Measurements from ENCODE around the gene RPF1. TPM values are rescaled to one million over a fixed set of nuclear protein-coding genes. Genes with fewer than 3 reads are reported as not detected.

Gene RPF1, protein sequence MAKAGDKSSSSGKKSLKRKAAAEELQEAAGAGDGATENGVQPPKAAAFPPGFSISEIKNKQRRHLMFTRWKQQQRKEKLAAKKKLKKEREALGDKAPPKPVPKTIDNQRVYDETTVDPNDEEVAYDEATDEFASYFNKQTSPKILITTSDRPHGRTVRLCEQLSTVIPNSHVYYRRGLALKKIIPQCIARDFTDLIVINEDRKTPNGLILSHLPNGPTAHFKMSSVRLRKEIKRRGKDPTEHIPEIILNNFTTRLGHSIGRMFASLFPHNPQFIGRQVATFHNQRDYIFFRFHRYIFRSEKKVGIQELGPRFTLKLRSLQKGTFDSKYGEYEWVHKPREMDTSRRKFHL
- total RNA-seq (10 to 100 TPM; 23.4 to 48.0 (median 27.3) TPM), polyA plus RNA-seq (10 to 100 TPM; 12.4 to 66.9 (median 21.5) TPM)
- long read RNA-seq, donor 1, transcript RPF1-201 (9 exons, 1,385 nt) = major isoform, 13 of 22 reads
- long read RNA-seq, donor 1, partial matches to known transcripts = 7 of 22 reads
- long read RNA-seq, donor 1, other reads (novel, unspliced or antisense) = 0 of 22 reads
- long read RNA-seq, donor 2, transcript RPF1-201 (9 exons, 1,385 nt) = major isoform, 13 of 24 reads
- long read RNA-seq, donor 2, partial matches to known transcripts = 11 of 24 reads
- long read RNA-seq, donor 2, other reads (novel, unspliced or antisense) = 0 of 24 reads
- long read RNA-seq, donor 3, transcript RPF1-201 (9 exons, 1,385 nt) = major isoform, 17 of 17 reads
- long read RNA-seq, donor 3, partial matches to known transcripts = 0 of 17 reads
- long read RNA-seq, donor 3, other reads (novel, unspliced or antisense) = 0 of 17 reads
- long read RNA-seq, donor 4, transcript RPF1-201 (9 exons, 1,385 nt) = major isoform, 6 of 9 reads
- long read RNA-seq, donor 4, partial matches to known transcripts = 1 of 9 reads
- long read RNA-seq, donor 4, other reads (novel, unspliced or antisense) = 2 of 9 reads
- long read RNA-seq, donor 5, transcript RPF1-201 (9 exons, 1,385 nt) = major isoform, 18 of 21 reads
- long read RNA-seq, donor 5, partial matches to known transcripts = 1 of 21 reads
- long read RNA-seq, donor 5, other reads (novel, unspliced or antisense) = 2 of 21 reads
- long read RNA-seq, donor 6, transcript RPF1-201 (9 exons, 1,385 nt) = major isoform, 8 of 8 reads
- long read RNA-seq, donor 6, partial matches to known transcripts = 0 of 8 reads
- long read RNA-seq, donor 6, other reads (novel, unspliced or antisense) = 0 of 8 reads
- long read RNA-seq, donor 7, transcript RPF1-201 (9 exons, 1,385 nt) = major isoform, 8 of 8 reads
- long read RNA-seq, donor 7, partial matches to known transcripts = 0 of 8 reads
- long read RNA-seq, donor 7, other reads (novel, unspliced or antisense) = 0 of 8 reads
- long read RNA-seq, donor 8, transcript RPF1-201 (9 exons, 1,385 nt) = major isoform, 17 of 18 reads
- long read RNA-seq, donor 8, partial matches to known transcripts = 0 of 18 reads
- long read RNA-seq, donor 8, other reads (novel, unspliced or antisense) = 0 of 18 reads
- long read RNA-seq, donor 9, partial matches to known transcripts = 5 of 6 reads
- long read RNA-seq, donor 9, other reads (novel, unspliced or antisense) = 0 of 6 reads
- long read RNA-seq, donor 10, transcript RPF1-201 (9 exons, 1,385 nt) = major isoform, 6 of 6 reads
- long read RNA-seq, donor 10, partial matches to known transcripts = 0 of 6 reads
- long read RNA-seq, donor 10, other reads (novel, unspliced or antisense) = 0 of 6 reads

GRCh38 chr1:84478876-84479868 lies at the start of gene RPF1:
Gene RPF1 (plus strand): TSS chr1:84479266. CDS start chr1:84479282, 16 bp downstream.
- intact Hi-C loops (cut with DNase I) = no loop called here
- peaks cover 18% of the 10 kb centered on the region for H3K27me3 ChIP-seq
- H3K27ac ChIP-seq = peak within 1 kb of the TSS in 4 of 5 donors; percentile 72 to 86 (median 77)
- DNase-seq = peak; percentile 66 to 84 (median 76)
- peaks cover 10 to 31% of the 10 kb centered on the region in 2 donors for H3K4me1 ChIP-seq (replicated peaks in 1 of 2)
- H3K4me3 ChIP-seq = peak within 1 kb of the TSS; percentile 11 to 72 (median 50)
- H3K9me3 ChIP-seq (replicated peaks in 1 of 3) = no peaks in the 10 kb centered on the region
- H3K36me3 ChIP-seq (replicated peaks in 1 of 2) = peaks cover 0 to 16% of the 10 kb centered on the region in 2 donors
- peak; percentile 35 to 57 for TF ChIP-seq POLR2A (IDR thresholded peaks at IDR 0.05)
- TF ChIP-seq, protein P1, sequence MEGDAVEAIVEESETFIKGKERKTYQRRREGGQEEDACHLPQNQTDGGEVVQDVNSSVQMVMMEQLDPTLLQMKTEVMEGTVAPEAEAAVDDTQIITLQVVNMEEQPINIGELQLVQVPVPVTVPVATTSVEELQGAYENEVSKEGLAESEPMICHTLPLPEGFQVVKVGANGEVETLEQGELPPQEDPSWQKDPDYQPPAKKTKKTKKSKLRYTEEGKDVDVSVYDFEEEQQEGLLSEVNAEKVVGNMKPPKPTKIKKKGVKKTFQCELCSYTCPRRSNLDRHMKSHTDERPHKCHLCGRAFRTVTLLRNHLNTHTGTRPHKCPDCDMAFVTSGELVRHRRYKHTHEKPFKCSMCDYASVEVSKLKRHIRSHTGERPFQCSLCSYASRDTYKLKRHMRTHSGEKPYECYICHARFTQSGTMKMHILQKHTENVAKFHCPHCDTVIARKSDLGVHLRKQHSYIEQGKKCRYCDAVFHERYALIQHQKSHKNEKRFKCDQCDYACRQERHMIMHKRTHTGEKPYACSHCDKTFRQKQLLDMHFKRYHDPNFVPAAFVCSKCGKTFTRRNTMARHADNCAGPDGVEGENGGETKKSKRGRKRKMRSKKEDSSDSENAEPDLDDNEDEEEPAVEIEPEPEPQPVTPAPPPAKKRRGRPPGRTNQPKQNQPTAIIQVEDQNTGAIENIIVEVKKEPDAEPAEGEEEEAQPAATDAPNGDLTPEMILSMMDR (IDR thresholded peaks at IDR 0.05) = no peak
- 5 to 6% (median 5%) methylated on average over 37 to 51 of the region's 51 CpGs for WGBS, 4 donors

DNA sequence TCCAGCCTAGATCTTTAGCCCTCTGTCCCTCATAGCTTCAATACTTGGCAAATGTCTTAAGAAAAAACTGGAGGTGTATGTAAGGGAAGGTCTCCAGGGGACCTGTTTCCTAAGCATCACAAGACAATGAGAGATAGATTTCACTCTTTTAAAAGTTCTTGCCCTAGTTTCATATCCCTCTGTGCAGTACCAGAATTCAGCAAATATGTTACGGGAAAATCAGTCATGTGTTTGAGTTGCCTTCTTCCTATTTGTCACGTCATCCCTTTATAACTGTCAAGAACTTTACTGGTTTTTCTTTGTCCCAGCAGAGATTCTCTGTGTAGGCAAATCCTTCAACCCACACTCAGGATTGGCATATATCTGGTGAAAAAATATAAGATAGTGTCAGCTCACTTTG lies 48.5 kb upstream of the RPF1 start:
- H3K27ac ChIP-seq = no peak overlapping the region
- WGBS, 4 donors = 70 to 88% (median 79%) methylated on average over 2 of the region's 2 CpGs
- H3K4me1 ChIP-seq (replicated peaks in 1 of 2) = peaks cover 0 to 22% of the 10 kb centered on the region in 2 donors
- H3K9me3 ChIP-seq (replicated peaks in 1 of 3) = no peaks in the 10 kb centered on the region
- TF ChIP-seq, protein P1 (IDR thresholded peaks at IDR 0.05) = no peak
- no peak for TF ChIP-seq POLR2A (IDR thresholded peaks at IDR 0.05)
- DNase-seq = no peak
- H3K27me3 ChIP-seq = no peaks in the 10 kb centered on the region
- no peaks in the 10 kb centered on the region for H3K36me3 ChIP-seq (replicated peaks in 1 of 2)
- intact Hi-C loops (cut with DNase I) = loop anchor here in 1 of 2 donors (10.0 kb wide), 1 partner anchor 126 kb away; the partner anchor contains the start of gene SAMD13
- no peak overlapping the region for H3K4me3 ChIP-seq

Data from adrenal gland (tissue), 19 donors.